ENCODE measurements around the gene PKIB. TPM values are rescaled to one million over a fixed set of nuclear protein-coding genes. Genes with fewer than 3 reads are reported as not detected.

Gene PKIB
- total RNA-seq, 2 donors from 2014 or later = 1.2 TPM; not detected in 1

GRCh38 chr6:122654012-122654411 is 43.8 kb downstream of the PKIB start:
- no peaks in the 10 kb centered on the region for H3K27me3 Mint-ChIP-seq

DNA sequence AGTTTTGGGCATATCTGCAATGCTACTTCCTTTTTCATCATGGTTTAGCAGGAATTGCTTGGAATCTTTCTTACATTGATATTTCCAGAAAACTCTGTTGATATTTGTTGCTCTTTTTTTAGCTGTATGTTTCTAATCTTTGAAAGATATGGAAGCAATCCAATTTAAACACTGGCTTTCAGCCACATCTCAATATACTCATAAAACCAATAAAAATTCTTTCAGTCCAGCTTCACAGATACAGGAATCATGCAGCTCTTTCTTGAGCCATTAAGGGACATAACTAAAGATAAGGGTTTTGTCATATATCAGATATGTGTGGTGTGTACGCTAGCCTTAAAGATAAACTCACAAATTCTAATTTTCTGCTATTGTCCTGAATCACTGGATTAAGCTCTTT is 47.4 kb downstream of the PKIB start:
- no peak for ATAC-seq
- Mint-ChIP-seq H3K27me3 (no peaks in the 10 kb centered on the region), H3K4me1 (no peaks in the 10 kb centered on the region), H3K36me3 (ENCODE audit: low read depth) (no peaks in the 10 kb centered on the region), H3K4me3 (no peak overlapping the region), H3K27ac (no peak overlapping the region)
- no peaks in the 10 kb centered on the region for H3K9me3 ChIP-seq (ENCODE audit: control insufficient read depth, low read length, poor library complexity, severe bottlenecking)
- no peak for DNase-seq

More at GRCh38 chr6:122654012-122654411, 43.8 kb downstream of the PKIB start:
- DNase-seq = no peak
- Mint-ChIP-seq H3K27ac (no peak overlapping the region), H3K36me3 (ENCODE audit: low read depth) (no peaks in the 10 kb centered on the region), H3K4me1 (no peaks in the 10 kb centered on the region), H3K4me3 (no peak overlapping the region)
- no peak for ATAC-seq
- H3K9me3 ChIP-seq (ENCODE audit: control insufficient read depth, low read length, poor library complexity, severe bottlenecking) = no peaks in the 10 kb centered on the region

GRCh38 chr6:122660296-122660695 is 50.1 kb downstream of the PKIB start:
- H3K4me1 Mint-ChIP-seq = no peaks in the 10 kb centered on the region
- ATAC-seq = no peak
- H3K36me3 Mint-ChIP-seq (ENCODE audit: low read depth) = no peaks in the 10 kb centered on the region
- no peak overlapping the region for H3K4me3 Mint-ChIP-seq
- H3K27me3 Mint-ChIP-seq = peaks cover 12% of the 10 kb centered on the region
- H3K9me3 ChIP-seq (ENCODE audit: control insufficient read depth, low read length, poor library complexity, severe bottlenecking) = no peaks in the 10 kb centered on the region
- no peak for DNase-seq
- H3K27ac Mint-ChIP-seq = no peak overlapping the region

- no peak for DNase-seq
- no peaks in the 10 kb centered on the region for H3K36me3 Mint-ChIP-seq (ENCODE audit: low read depth)
- H3K27me3 Mint-ChIP-seq = peaks cover 12% of the 10 kb centered on the region
- ATAC-seq = no peak
- no peaks in the 10 kb centered on the region for H3K9me3 ChIP-seq (ENCODE audit: control insufficient read depth, low read length, poor library complexity, severe bottlenecking)
- no peak overlapping the region for H3K4me3 Mint-ChIP-seq
- no peaks in the 10 kb centered on the region for H3K4me1 Mint-ChIP-seq
- no peak overlapping the region for H3K27ac Mint-ChIP-seq
Observed at GRCh38 chr6:122663981-122664380, 53.8 kb downstream of the PKIB start.

DNA sequence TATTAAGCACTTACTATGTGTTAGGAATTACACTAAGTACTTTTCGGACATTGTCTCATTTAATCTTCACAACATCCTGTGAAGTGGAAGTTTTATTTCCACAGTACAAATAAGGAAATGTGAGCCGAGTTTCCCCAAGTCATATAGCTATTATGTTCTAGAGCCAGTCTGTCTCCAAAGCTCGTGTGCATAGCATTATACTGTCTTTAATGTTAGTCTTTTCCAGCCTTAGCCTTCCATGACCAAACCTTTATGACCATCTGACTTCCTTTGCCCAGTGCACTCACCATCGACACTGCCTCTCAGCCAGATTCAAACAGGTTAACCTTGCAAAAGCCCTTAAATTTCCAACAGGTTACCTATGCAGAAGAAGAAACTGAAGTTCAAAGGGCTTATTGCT is 55.7 kb downstream of the PKIB start:
- no peaks in the 10 kb centered on the region for H3K4me1 Mint-ChIP-seq
- H3K36me3 Mint-ChIP-seq (ENCODE audit: low read depth) = no peaks in the 10 kb centered on the region
- ATAC-seq = no peak
- H3K27me3 Mint-ChIP-seq = peaks cover 17% of the 10 kb centered on the region
- DNase-seq = no peak
- H3K4me3 Mint-ChIP-seq = no peak overlapping the region
- no peaks in the 10 kb centered on the region for H3K9me3 ChIP-seq (ENCODE audit: control insufficient read depth, low read length, poor library complexity, severe bottlenecking)
- H3K27ac Mint-ChIP-seq = no peak overlapping the region

DNA sequence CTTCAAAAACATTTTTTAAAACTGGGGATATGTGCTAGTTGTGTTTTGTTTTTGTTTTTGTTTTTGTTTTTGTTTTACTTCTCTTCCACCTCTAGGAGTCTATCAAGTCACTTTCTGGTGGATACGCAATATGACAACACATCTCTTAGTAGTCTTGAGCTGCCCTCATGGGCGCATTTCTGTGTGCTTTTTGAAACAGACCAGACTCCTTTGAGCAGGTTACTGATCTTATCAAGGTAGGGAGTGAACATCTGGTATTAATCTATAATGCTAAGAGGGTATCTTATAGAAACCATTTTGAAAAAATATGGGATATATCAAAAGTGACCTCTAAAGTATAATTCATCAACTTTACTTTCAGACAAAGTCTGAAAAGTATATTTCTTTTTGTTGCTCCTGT is 56.2 kb downstream of the PKIB start:
- DNase-seq (no peak), ATAC-seq (no peak)
- H3K9me3 ChIP-seq (ENCODE audit: control insufficient read depth, low read length, poor library complexity, severe bottlenecking) = no peaks in the 10 kb centered on the region
- Mint-ChIP-seq H3K27ac (no peak overlapping the region), H3K4me3 (no peak overlapping the region), H3K36me3 (ENCODE audit: low read depth) (no peaks in the 10 kb centered on the region), H3K27me3 (peaks cover 17% of the 10 kb centered on the region), H3K4me1 (no peaks in the 10 kb centered on the region)

- no peak overlapping the region for H3K27ac Mint-ChIP-seq
- ATAC-seq (no peak), DNase-seq (no peak)
- H3K27me3 Mint-ChIP-seq = peaks cover 5% of the 10 kb centered on the region
- no peaks in the 10 kb centered on the region for H3K36me3 Mint-ChIP-seq (ENCODE audit: low read depth)
- H3K4me3 Mint-ChIP-seq = no peak overlapping the region
- no peaks in the 10 kb centered on the region for H3K4me1 Mint-ChIP-seq
- H3K9me3 ChIP-seq (ENCODE audit: control insufficient read depth, low read length, poor library complexity, severe bottlenecking) = no peaks in the 10 kb centered on the region
Observed at GRCh38 chr6:122669418-122669817, 59.2 kb downstream of the PKIB start.

- H3K27ac Mint-ChIP-seq = no peak overlapping the region
- peaks cover 5% of the 10 kb centered on the region for H3K27me3 Mint-ChIP-seq
- no peak for ATAC-seq
- no peaks in the 10 kb centered on the region for H3K9me3 ChIP-seq (ENCODE audit: control insufficient read depth, low read length, poor library complexity, severe bottlenecking)
- H3K4me3 Mint-ChIP-seq = no peak overlapping the region
- H3K36me3 Mint-ChIP-seq (ENCODE audit: low read depth) = no peaks in the 10 kb centered on the region
- H3K4me1 Mint-ChIP-seq = no peaks in the 10 kb centered on the region
- no peak for DNase-seq
Observed at GRCh38 chr6:122669868-122670267, 59.7 kb downstream of the PKIB start.

GRCh38 chr6:122671251-122671650 is 61.0 kb downstream of the PKIB start:
- ATAC-seq (no peak), DNase-seq (no peak)
- Mint-ChIP-seq H3K27me3 (peaks cover 5% of the 10 kb centered on the region), H3K4me3 (no peak overlapping the region), H3K36me3 (ENCODE audit: low read depth) (no peaks in the 10 kb centered on the region), H3K4me1 (no peaks in the 10 kb centered on the region), H3K27ac (no peak overlapping the region)
- no peaks in the 10 kb centered on the region for H3K9me3 ChIP-seq (ENCODE audit: control insufficient read depth, low read length, poor library complexity, severe bottlenecking)

DNA sequence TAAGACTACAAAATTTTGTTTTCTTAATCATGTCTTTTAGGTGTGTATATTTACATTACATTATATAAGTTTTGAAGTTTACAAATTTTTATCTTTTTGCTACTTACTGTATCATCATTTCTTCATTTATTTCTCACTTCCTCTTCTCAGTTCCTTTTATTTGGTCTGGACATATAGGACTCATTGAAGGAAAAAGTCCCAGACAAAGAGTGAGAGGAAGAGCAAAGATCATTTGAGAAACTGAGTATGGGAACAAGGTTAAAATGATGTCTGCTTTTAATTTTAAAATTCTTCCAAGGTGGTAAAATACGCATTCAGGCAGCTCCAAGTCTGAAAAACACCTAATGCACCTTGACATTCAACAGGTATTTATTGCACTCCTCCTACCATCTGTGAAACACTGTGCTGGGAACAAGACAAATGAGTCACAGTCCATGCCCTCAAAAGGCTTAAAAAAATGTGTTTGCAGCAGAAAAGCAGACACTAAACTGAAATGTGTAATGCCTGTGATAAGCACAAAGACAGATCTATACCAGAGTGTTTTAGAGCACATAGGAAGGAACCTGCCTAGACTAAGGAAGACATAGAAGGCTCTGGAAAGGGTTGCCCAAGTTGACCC is 63.2 kb downstream of the PKIB start:
- Mint-ChIP-seq H3K27ac (no peak overlapping the region), H3K4me1 (no peaks in the 10 kb centered on the region), H3K27me3 (peaks cover 5% of the 10 kb centered on the region), H3K36me3 (ENCODE audit: low read depth) (no peaks in the 10 kb centered on the region), H3K4me3 (no peak overlapping the region)
- ATAC-seq (no peak), DNase-seq (no peak)
- no peaks in the 10 kb centered on the region for H3K9me3 ChIP-seq (ENCODE audit: control insufficient read depth, low read length, poor library complexity, severe bottlenecking)

DNA sequence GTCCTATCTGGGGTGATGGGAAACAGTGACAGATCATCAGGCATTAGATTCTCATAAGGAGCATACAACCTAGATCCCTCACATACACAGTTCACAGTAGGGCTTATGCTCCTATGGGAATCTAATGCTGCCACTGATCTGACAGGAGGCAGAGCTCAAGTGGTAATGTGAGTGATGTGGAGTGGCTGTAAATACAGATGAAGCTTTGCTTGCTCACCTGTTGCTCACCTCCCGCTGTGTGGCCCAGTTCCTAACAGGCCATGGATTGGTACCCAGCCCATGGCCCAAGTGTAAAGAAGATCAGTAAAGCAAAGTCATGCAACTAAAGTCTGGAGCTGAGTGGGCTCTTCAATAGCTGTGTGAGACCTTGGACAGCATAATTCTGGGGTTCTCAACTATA is 65.9 kb downstream of the PKIB start:
- Mint-ChIP-seq H3K27ac (no peak overlapping the region), H3K36me3 (ENCODE audit: low read depth) (no peaks in the 10 kb centered on the region), H3K4me1 (no peaks in the 10 kb centered on the region), H3K27me3 (no peaks in the 10 kb centered on the region), H3K4me3 (no peak overlapping the region)
- no peak for ATAC-seq
- no peak for DNase-seq
- H3K9me3 ChIP-seq (ENCODE audit: control insufficient read depth, low read length, poor library complexity, severe bottlenecking) = no peaks in the 10 kb centered on the region

DNA sequence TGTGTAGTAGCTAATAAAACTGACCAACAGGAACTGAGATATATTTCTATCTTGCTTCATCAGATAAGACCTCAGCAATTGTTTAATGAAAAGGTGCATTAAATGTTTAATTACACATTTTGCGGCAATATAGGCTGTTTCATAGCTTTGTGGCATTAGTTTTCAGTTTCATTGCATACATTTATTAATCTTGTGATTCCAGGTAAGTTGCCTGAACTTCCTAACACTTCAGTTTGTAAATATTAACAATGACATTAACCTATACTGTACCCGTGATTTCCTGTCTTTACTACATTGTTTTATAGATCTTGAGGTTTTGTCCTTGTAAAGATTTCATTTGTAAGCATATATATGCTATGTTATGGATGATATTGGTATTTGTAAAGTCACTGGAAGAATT is 66.5 kb downstream of the PKIB start:
- Mint-ChIP-seq H3K27ac (no peak overlapping the region), H3K4me1 (no peaks in the 10 kb centered on the region), H3K27me3 (no peaks in the 10 kb centered on the region), H3K36me3 (ENCODE audit: low read depth) (no peaks in the 10 kb centered on the region), H3K4me3 (no peak overlapping the region)
- H3K9me3 ChIP-seq (ENCODE audit: control insufficient read depth, low read length, poor library complexity, severe bottlenecking) = no peaks in the 10 kb centered on the region
- ATAC-seq (no peak), DNase-seq (no peak)

DNA sequence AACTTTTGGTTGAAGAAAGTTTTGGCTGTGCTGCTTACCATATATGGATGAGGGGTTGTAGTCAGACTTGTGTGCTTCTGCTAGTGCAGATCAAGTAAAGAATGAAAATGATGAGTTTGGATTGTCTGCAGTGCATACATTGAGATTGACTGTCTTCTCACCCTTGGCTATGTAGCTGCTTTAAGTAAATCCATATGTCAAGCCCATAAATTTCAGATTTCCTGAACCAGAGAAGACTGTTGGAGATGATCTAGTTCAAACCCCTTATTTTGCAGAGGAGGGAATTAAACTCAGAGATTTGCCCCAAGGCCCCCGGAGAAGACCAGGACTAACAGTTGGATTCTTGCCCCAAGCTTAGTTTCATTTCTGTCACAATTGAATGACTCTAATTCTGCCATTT is 67.2 kb downstream of the PKIB start:
- no peaks in the 10 kb centered on the region for H3K27me3 Mint-ChIP-seq
- H3K4me1 Mint-ChIP-seq = no peaks in the 10 kb centered on the region
- H3K4me3 Mint-ChIP-seq = no peak overlapping the region
- DNase-seq (no peak), ATAC-seq (no peak)
- H3K9me3 ChIP-seq (ENCODE audit: control insufficient read depth, low read length, poor library complexity, severe bottlenecking) = no peaks in the 10 kb centered on the region
- no peaks in the 10 kb centered on the region for H3K36me3 Mint-ChIP-seq (ENCODE audit: low read depth)
- no peak overlapping the region for H3K27ac Mint-ChIP-seq

DNA sequence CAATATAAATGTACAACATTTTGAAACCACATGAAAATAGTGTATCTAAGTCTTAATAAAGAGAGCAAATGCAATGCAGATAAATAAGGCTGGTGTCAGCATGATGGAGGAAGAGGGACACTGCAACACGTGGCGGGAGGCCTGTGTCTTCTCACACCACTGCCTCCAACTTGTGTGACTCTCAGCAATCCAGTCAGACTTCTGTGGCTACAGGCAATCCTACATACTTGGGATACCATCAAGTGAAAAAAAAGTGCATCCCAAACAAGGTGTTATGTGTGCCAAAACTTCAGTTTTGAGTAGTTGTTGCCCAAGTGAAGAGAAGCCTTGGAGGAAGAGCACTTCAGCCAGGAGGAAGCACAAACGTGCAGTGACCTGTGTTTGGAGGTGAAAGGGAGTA is 68.6 kb downstream of the PKIB start:
- H3K36me3 Mint-ChIP-seq (ENCODE audit: low read depth) = no peaks in the 10 kb centered on the region
- DNase-seq (no peak), ATAC-seq (no peak)
- H3K4me1 Mint-ChIP-seq = no peaks in the 10 kb centered on the region
- H3K27me3 Mint-ChIP-seq = no peaks in the 10 kb centered on the region
- no peak overlapping the region for H3K4me3 Mint-ChIP-seq
- no peaks in the 10 kb centered on the region for H3K9me3 ChIP-seq (ENCODE audit: control insufficient read depth, low read length, poor library complexity, severe bottlenecking)
- no peak overlapping the region for H3K27ac Mint-ChIP-seq

Measured in T-helper 17 cell (primary cell).